GM18873 (cell line): Measurements from ENCODE around the gene CFAP97D1.

Experiments used
- ATAC-seq: cut with Tn5 transposase; IDR thresholded peaks from one replicate; pipeline ENCODE4 v1.9.1; 2021; ENCODE audit warnings: mild to moderate bottlenecking, moderate library complexity, moderate number of reproducible peaks; ENCODE audit not compliant: unreplicated experiment, low FRiP score

Gene CFAP97D1

DNA sequence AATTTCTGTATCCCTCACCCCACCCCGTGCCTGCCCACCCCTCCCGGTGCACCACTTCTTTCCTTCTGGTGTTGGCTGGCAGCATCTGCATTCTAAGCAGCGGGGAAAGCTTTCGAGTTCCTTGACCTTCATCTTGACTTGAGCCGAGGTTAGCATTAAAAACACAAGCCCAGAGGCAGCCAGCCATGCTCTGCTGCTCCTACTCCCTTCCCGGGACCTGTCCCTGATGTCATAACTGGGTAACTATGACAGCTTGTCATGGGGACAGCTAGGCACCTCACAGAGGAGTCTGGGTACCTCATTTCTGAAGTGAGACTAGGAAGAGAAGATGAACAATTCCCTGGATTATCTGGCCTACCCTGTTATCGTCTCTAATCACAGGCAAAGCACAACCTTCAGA, at the start of gene CFAP97D1:
Gene CFAP97D1, plus strand, starts transcription at position 301 of the 400 bp plus-strand sequence. Its CDS starts 28 bp downstream, at position 329.
- ATAC-seq: no peak

DNA sequence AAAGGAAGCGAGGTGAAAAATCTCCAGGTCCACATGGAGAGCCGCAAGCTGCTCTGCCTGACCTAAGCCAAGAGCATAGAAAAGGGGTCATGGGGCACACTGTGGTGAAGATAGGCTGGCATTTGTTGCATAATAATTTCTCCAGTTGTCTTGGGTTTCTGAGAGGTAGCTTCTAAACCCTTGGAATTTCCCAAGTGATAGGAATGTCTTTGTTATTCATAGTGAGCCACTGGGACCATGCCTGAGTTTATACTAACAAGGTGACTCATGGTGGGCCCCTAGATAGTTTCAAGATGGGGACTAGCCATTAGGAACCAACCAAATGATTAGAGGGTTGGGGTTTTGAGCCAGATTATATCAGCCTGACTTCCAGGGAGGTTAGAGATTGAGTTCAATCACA, 47.3 kb upstream of the CFAP97D1 start:
- ATAC-seq: no peak

DNA sequence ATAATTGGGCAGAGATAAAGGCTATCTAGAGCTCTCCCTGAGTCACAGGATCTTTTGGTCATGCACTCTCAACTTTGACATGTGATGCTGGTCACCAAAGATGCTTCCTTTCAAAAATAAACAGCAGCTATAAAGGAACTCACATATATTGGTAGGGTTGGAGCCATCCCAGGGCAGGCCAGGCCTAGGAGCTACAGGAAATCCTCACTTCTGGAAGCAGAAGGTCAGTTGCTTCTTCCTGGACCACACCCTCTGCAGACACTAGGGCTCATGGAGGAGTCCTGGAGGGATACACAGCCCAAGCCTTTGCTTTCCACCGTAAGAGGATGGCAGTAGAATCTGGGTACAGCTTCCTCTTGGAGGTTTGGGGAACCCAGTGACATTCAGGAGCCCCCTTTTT, 46.3 kb upstream of the CFAP97D1 start:
- ATAC-seq: no peak

DNA sequence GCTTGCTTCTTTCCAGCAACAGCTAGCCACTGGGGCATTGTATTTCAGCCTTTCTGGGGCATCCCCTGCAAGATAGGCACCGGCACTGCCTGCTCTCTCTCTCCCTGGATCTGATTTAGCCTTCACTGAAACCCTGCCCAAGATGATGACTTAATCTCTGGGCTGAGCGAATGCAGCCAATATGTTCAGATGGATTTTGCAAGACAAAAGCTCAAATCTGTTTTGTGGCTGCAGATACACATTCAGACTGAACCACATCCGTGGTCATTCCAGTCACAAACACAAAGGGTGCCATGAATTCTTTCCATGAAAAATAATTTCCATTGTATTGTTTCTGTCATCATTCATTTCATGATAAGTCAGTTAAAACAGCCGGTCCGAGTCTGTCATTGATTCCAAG, 45.9 kb upstream of the CFAP97D1 start:
- ATAC-seq: no peak

DNA sequence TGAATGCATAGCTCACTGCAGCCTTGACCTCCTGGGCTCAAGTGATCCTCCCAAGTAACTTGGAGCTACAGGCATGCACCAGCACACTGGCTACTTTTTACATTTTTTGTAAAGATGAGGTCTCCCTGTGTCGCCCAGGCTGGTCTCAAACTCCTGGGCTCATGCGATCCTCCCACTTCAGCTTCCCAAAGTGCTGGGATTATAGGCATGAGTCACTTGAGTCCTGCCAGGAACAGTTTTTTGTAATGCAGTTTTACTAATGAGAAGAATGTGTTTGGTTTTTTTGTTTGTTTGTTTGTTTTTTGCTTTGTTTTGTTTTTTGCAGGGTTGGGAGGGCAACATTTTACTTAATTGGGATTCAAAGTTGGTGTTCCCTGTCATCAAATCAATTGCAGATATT, 43.8 kb upstream of the CFAP97D1 start:
- ATAC-seq: no peak

DNA sequence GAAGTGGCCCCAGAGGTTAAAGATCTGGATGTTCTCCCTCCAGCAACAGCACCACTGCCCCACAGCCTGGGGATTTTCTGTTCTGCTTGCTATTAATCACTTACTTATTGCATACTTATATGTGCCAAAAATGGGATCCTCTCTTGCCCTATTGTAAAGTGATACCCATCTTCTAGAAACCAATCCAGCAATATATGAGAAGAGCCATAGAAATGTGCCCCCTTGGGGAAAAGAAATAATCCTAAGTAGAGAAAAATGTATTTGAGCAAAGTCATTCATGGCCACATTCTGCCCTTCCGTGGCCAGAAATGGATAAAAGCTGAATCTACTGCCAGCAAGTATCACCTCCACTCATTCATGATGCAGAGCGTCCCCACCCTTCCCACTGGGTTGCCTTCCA, 42.5 kb upstream of the CFAP97D1 start:
- no peak for ATAC-seq

DNA sequence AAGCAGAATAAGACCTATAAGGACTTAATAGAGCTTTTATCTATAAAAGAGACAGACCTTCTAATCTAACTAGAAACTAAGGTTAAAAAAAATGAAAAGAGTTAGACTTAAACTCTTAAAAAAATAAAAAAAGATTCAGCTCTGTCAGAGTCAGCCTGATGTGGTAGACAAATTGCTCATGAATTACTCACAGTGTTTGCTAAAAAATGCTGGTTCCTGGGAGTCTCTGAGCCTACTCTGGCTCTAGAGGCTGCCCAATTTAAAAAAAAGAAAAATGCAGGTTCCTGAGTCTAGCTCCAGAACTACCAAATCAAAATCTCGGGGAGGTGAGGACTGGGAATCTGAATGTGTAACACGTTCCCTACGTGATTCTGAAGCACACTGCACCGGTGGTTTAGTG, 39.7 kb upstream of the CFAP97D1 start:
- ATAC-seq: no peak

DNA sequence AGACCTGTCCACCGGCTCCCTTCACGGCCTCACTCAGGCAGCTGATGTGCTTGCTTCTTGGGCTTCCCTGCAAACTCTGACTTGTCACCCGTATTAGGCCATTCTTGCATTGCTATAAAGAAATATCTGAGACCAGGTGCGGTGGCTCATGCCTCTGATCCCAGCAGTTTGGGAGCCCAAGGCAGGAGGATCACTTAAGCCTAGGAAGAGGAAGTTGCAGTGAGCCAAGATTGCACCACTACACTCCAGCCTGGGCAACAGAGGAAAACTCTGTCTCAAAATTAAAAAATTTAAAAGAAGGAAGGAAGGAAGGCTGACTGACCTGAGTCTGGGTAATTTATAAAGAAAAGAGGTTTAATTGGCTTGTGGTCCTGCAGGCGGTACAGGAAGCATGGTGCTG, 38.6 kb upstream of the CFAP97D1 start:
- ATAC-seq: no peak

DNA sequence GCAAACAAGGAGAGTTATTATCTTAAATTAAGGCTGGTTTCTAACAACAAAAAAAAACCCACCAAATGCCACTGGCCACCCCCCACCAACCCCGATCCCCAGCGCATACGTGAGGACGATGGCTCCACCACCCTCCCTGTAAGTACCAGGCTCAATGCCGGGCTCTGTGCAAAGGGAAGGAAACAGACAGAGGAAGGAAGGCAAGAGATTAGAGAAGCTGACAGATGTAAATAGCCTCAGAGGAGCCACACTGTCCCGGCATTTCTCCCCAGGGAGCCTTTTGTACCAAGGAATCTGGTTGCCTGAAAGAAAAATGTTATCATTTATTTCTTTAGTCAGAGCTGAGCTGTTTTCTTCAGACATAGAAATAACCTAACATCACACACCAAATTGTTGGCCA, 34.7 kb upstream of the CFAP97D1 start:
- ATAC-seq: no peak

DNA sequence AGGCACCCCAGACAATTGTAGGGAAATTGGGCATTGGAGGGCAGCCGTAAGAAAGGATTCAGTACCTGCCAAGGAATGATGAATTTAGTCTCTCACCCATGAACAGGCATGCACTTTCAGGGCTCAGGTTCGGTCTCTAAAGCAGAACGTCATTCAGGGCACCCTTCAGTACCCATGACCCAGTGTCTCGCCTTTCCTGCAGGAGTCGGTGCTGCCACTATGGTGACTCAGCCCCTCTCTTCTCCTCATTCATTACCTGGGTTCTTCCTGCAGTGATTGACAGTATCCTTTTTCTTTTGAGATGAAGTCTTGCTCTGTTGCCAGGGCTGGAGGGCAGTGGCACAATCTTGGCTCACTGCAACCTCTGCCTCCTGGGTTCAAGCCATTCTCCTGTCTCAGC, 30.1 kb upstream of the CFAP97D1 start:
- no peak for ATAC-seq

DNA sequence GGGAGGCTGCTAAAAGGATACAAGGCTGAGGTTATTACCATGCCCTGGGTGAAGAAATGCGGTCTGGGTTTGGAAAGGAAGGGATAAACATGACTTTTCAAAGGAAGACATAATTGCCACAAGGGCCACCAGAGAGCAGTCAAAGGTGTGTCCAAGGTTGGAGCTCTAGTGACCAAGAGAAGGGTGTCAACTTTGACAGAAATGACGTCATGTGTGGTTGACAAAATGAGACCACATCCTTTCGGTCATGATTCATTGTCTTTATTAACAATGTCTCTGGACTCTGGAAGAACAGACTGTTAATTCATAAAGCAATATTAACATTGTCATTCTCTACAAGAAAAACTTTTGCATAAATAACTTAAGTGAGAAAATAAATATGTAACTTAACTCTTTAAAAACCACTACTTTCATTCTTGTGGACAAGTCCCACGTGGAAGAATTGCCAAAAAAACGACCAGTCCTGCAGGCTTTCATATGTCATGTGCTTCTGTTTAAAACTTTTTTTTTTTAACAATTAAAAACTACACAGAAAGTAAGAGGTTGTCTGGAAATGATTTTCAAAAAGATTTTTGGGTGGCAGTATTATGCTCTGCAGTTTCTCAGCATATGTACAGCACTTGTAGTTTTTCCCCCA, 26.6 kb upstream of the CFAP97D1 start:
- no peak for ATAC-seq

DNA sequence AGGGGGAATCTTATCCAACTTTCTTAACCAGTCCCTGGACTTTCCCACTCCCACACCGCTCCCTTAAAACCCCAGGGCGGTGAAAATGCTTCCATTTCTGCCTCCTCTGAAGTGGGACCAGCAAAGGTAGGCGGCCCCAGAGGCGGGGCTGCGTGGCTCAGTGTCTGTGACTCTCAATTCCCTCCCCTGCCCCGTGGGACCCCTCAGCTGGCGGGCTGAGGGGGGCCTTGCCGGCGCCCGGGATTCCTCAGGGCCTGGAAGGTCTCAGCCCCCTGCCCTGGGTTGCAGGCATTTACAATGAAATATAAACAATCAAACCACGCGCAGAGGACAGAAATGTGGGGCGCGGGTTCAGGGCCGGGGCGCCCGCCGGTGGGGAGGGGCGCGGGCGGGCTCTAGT, 25.3 kb upstream of the CFAP97D1 start:
- ATAC-seq: no peak

DNA sequence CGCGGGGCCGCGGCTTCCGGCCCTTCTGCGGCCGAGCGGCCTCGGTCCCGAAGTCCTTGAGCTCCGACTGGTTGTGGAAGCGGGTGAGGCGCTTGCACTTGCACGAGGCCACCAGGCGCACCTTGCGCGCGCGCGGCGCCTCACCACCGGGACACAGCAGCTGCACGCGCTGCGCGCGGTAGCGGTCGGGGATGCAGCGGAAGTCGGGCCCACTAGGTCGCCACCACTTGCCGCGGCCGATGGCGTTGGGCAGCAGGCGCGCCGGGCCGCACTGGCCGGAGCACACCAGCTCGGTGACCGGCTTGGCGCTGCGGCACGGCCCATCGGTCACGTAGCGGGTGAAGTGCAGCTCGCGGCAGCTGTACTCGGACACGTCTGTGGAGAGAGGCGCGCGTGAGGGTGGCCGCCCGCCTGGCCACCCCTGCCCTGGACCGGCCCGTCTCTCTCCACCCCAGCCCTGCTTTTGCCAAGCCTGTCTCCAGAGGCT, 24.8 kb upstream of the CFAP97D1 start:
- no peak for ATAC-seq

DNA sequence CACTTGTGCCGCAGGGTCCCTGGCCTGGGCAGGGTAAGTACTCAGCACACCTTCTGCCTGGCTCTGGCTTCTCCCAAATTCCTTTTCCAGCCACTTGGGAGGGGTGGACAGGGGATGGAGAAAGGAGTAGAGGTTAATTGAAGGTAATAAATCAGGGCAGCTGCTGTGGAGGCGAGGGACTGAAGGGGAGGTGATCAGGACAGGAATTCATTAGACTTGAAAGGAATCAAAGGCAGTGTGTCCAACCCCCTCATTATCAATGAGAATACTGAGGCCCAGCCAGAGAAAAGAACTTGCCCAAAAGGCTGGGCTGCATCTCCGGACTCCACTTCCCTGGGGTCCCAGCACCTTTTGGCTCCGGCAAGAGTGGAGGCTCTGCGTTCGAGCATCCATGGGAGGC, 24.0 kb upstream of the CFAP97D1 start:
- ATAC-seq: no peak

DNA sequence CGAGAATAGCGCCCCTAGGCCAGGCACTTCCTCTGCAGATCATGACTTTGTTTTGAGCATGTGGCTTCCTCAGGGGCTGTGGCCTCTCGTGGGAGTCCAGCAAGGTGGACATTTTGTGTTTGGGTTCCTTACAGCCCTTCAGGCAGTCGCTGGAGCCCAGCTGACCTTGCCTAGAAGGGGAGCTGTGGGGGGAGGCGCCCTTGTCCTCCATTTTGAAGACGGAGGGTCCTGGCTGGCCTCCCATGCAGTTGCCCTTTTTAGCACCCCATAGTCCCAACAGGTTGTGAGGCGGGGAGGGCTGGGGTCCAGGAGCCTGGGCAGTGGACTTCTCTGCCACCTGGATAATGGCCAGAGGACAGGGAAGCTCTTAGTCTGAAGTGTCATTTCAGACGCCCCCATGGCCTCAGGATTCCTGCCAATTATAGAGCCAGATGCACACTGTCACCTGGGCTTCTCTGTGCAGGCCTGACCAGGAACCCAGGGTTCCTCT, 23.0 kb upstream of the CFAP97D1 start:
- ATAC-seq: no peak

DNA sequence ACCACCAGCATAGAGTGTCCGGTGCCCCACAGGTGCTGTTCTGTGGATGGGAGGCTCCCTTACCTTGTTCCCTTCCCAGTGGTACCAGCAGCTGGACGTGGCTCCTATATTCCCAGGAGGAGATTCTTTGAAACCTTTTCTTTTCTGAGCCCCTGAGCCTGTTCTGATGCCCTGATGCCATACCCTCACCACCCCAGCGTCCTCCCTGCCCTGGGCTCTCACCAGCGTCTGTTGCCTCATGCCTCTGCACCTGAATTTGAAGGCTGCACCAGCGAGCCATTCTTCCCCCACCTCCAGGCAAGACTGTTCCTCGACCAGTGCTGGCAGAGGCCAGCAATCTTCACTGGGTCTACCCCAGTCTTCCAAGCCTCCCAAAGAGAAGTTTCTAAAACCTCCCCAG, 22.1 kb upstream of the CFAP97D1 start:
- no peak for ATAC-seq

DNA sequence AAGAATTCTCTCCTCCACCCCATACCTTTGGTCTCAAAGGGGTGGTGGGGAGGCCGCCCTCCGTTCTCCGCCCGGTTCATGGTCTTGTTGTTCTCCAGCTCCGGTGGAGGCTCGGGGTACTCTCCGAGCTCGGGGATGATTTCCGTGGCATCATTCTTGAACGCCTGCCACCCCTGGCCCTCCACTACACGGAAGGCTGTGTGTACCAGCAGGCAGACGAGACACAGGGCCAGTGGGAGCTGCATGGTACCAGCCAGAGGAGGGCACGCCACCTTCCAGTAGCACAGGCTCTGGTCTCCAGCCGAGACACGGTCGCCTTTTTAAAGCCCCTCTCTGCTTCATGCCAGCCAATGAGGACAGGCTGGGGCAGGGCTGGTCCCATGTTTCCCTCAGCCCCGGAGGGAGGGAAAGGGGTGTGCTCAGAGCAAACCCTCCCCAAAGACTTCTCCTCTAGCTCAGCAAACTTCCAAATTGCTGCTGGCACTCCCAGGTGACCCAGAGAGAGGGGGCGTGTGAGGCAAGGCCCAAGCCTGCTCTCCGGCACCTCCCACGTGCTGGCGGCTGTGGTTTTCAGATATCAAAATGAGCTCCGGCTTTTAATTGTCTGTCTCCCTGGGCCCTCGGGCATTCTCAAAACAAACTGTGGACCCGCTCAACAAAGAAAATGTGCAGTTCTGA, 21.6 kb upstream of the CFAP97D1 start, which contains the start of gene SOST:
Gene SOST, minus strand, starts transcription at position 295 of the 678 bp plus-strand sequence. Its CDS starts 50 bp downstream, at position 245.
- ATAC-seq: no peak

DNA sequence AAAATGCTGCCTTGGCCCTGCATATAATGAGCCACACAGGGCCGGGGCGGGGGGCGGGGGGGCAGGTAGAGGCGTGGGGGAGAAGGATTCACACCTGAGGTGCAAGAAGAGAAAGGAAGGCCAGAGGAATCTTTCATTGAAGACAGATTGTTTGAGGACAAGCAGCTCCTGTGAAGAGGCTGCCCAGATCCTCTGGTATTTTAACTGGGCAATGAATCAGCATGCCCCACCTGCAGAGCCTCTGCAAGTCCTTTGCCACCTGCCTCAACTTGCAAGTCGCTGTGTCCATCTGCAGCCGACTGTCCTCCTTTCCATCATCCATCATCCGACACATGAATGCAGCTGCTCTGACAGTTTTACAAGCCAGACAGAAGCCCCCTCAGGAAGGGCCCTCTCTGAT, 20.4 kb upstream of the CFAP97D1 start:
- no peak for ATAC-seq

DNA sequence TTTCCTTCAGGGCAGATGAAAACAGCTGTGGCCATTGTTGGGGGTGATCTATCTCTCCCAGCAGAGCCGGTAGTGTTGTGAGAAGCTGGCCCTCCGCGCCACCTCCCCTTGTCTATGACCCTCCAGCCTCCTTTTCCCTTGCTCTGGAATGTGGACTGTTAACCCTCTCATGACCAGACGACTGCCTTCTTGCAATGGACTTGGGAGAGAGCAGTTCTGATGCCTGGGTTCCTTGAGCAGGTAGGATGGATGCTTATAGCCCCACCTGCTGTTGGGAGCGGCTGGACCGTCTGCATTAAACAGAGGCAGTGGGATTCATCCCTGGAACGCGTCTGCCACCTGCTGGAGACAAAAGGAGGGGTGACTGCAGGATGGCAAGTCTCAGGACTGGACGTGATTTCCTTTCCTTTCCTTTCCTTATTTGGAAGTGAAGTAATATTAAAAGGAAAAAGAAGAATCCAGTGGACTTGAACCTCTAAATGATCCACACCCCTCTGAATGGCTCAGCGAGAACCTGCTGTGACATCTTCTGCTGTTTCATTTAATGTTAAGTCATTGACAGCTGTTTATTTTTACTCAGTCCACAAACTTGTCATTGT, 19.9 kb upstream of the CFAP97D1 start:
- ATAC-seq: no peak

DNA sequence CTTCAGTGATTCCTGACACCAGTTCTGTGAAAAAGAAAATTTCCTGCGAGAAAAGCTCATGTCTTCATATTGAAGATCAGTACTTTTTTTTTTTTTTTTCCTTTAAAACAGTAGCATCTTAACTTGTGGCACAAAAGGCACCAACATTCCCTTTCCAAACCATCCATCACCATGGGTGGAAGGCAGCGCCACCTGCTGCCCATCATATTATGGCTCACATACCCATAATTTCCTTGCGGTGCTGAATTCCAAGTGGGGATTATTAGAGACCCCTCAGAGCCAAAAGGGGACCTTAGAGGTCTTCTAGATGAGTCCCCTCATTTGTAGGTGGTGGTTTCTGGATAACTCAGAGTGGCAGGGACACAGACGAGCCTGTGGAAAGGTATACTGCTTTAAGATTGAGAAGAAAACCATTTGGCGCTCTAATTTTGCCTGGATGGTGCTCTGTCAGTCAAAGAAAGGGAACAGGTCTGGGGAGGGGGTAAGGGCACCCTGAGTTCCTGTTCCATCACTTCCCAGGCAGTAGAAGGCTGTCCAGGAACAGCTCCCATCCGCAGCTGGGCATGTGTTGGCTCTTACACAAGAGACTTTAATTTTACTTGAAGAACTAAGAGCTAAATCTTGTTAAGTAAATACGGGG, 13.7 kb upstream of the CFAP97D1 start:
- ATAC-seq: no peak

DNA sequence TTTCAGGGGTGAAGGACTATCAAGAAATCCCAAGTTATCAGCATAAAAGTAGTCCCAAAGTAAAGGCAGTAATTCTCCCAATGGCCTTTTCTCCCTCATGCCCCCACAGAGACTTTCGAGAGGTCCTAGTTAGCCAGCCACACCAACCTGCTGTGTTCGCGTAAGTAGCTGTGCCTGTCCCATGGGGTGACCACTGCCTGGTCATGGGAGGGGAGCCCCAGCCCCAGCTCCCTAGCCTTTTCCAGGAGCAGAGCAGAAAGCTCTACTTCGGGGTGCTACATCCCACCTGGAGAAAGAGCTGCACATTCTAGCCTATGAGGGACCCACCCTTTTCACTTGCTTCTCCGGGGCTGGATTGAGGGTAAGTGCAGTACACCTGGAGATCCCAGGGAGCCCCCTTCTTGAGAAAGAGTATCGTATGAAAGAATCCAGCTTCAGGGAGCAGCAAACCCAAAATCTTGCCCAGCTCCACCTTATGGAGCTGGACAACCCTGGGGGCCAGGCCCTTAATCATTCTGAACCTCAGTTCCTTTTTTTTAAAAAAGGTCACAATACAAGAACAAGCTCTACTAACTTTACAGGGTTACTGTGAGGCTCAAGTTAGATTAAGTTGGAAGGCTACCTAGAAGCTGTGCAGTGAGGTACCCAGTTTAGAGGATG, 13.1 kb upstream of the CFAP97D1 start:
- ATAC-seq: no peak
